A673 (cell line): Measurements from ENCODE around the gene FGF3. TPM values are rescaled to one million over a fixed set of nuclear protein-coding genes. Genes with fewer than 3 reads are reported as not detected.

ENCODE experiments used
- BruUV-seq: library from RNA; stranded (reverse); fragments of 400-500 nt; replicated peaks from 2 replicates; lab custom pipeline; 2021; lab: Mats Ljungman, UMichigan
- CTCF ChIA-PET: fragments of 300-600 bp; sonication (Branson Sonifier 250); formaldehyde crosslinking; loops from one replicate; lab custom pipeline; 2022; ENCODE audit warnings: antibody characterized with exemption; lab: Charles Lee
- POLR2A ChIA-PET: fragments of 300-600 bp; sonication (Branson Sonifier 250); formaldehyde crosslinking; loops from one replicate; lab custom pipeline; 2022; ENCODE audit warnings: antibody characterized with exemption; ENCODE audit not compliant: low non-redundant PET; lab: Charles Lee
- DNase-seq: peaks from one replicate; pipeline ENCODE4 v3.0.0-alpha.2; 2015; ENCODE audit warnings: low spot score
- H3K27ac ChIP-seq: fragments of 200-600 bp; sonication (generic); 2 replicates; pipeline ENCODE4 v1.5.1; 2016; ENCODE audit warnings: mixed run types, low read depth, mild to moderate bottlenecking, mixed read lengths, antibody characterized with exemption, low read length; ENCODE audit not compliant: poor library complexity, severe bottlenecking
- H3K27me3 ChIP-seq: fragments of 200-600 bp; sonication (generic); replicated peaks from 2 replicates; pipeline ENCODE4 v1.6.1; 2017; ENCODE audit warnings: mixed run types, low read depth, mild to moderate bottlenecking, mixed read lengths, antibody characterized with exemption, low read length; ENCODE audit not compliant: insufficient read depth, poor library complexity
- H3K36me3 ChIP-seq: fragments of 200-600 bp; sonication (generic); 2 replicates; pipeline ENCODE4 v1.6.1; 2016; ENCODE audit warnings: mixed run types, mild to moderate bottlenecking, mixed read lengths, antibody characterized with exemption, low read length; ENCODE audit not compliant: insufficient read depth, poor library complexity, severe bottlenecking
- H3K4me1 ChIP-seq: fragments of 200-600 bp; sonication (generic); 2 replicates; pipeline ENCODE4 v1.6.1; 2017; ENCODE audit warnings: mixed run types, mild to moderate bottlenecking, mixed read lengths, antibody characterized with exemption, low read length; ENCODE audit not compliant: insufficient read depth, poor library complexity, severe bottlenecking
- H3K4me3 ChIP-seq: fragments of 200-600 bp; sonication (generic); 2 replicates; pipeline ENCODE4 v1.5.1; 2016; ENCODE audit warnings: low read depth, mixed run types, mild to moderate bottlenecking, mixed read lengths, low read length; ENCODE audit not compliant: poor library complexity, severe bottlenecking
- H3K9me3 ChIP-seq: fragments of 200-600 bp; sonication (generic); 2 replicates; pipeline ENCODE4 v1.6.1; 2016; ENCODE audit warnings: mixed run types, low read depth, mild to moderate bottlenecking, mixed read lengths, antibody characterized with exemption, low read length; ENCODE audit not compliant: poor library complexity, severe bottlenecking
- CTCF ChIP-seq: fragments of 300-800, 200-600 bp; sonication (generic); conservative IDR thresholded peaks from 2 replicates; pipeline ENCODE4 v1.5.1; 2017; ENCODE audit warnings: low read depth, mild to moderate bottlenecking, antibody characterized with exemption, low read length, moderate library complexity, mixed read lengths
- EZH2 ChIP-seq: fragments of 200-600 bp; sonication (generic); IDR thresholded peaks from 2 replicates; pipeline ENCODE4 v1.6.1; 2017; ENCODE audit warnings: borderline replicate concordance, low read depth, mild to moderate bottlenecking, mixed read lengths, antibody characterized with exemption, low read length; ENCODE audit not compliant: poor library complexity, severe bottlenecking
- intact Hi-C: fragments of 100-400 bp; cut with micrococcal nuclease; formaldehyde crosslinking; loops from one replicate; pipeline ENCODE4 v1.10.0; 2022; ENCODE audit not compliant: unreplicated experiment
- total RNA-seq: library from RNA; stranded (reverse); gene quantifications from 2 replicates; pipeline ENCODE4 v1.2.3, GENCODE V29; 2021

Gene FGF3
- total RNA-seq, 1 experiment from 2014 or later = not detected

- Histone ChIP-seq H3K27me3 (peaks cover 83% of the 10 kb centered on the region), H3K9me3 (no peaks in the 10 kb centered on the region), H3K27ac (no peak overlapping the region), H3K36me3 (no peaks in the 10 kb centered on the region), H3K4me1 (no peaks in the 10 kb centered on the region), H3K4me3 (no peak overlapping the region)
- intact Hi-C loops = no loop called here
- TF ChIP-seq EZH2 = peak; percentile 94
- no peak for TF ChIP-seq CTCF
- BruUV-seq = no TSS peak
- DNase-seq = no peak
- CTCF ChIA-PET = no interaction called here
- POLR2A ChIA-PET = no interaction called here
Observed at GRCh38 chr11:69774354-69775162, 44.7 kb downstream of the FGF3 start.

- DNase-seq = no peak
- no peaks in the 10 kb centered on the region for H3K9me3 ChIP-seq
- ChIA-PET CTCF (no interaction called here), POLR2A (no interaction called here)
- H3K4me3 ChIP-seq = no peak overlapping the region
- peaks cover 87% of the 10 kb centered on the region for H3K27me3 ChIP-seq
- no peaks in the 10 kb centered on the region for H3K4me1 ChIP-seq
- BruUV-seq = no TSS peak
- no peak overlapping the region for H3K27ac ChIP-seq
- no peak for TF ChIP-seq CTCF
- TF ChIP-seq EZH2 = no peak
- no peaks in the 10 kb centered on the region for H3K36me3 ChIP-seq
- intact Hi-C loops = no loop called here
Observed at GRCh38 chr11:69773626-69774353, 45.4 kb downstream of the FGF3 start.

GRCh38 chr11:69771466-69771865 lies 47.8 kb downstream of the FGF3 start:
- no peak for DNase-seq
- Histone ChIP-seq H3K27ac (no peak overlapping the region), H3K9me3 (no peaks in the 10 kb centered on the region), H3K27me3 (peaks cover 73% of the 10 kb centered on the region), H3K36me3 (no peaks in the 10 kb centered on the region), H3K4me1 (no peaks in the 10 kb centered on the region), H3K4me3 (no peak overlapping the region)
- no peak for TF ChIP-seq EZH2
- POLR2A ChIA-PET = interaction anchor here (0.7 kb wide), 1 partner anchor 719 kb away, joined by 7 read pairs; no protein-coding TSS in a partner anchor
- intact Hi-C loops = no loop called here
- BruUV-seq = no TSS peak
- CTCF ChIA-PET = no interaction called here
